ENCODE results near the gene UGT1A6. TPM values are rescaled to one million over a fixed set of nuclear protein-coding genes. Genes with fewer than 3 reads are reported as not detected.

UGT1A6 gene
- total RNA-seq, 1 experiment from 2014 or later, result 2.6 TPM

DNA sequence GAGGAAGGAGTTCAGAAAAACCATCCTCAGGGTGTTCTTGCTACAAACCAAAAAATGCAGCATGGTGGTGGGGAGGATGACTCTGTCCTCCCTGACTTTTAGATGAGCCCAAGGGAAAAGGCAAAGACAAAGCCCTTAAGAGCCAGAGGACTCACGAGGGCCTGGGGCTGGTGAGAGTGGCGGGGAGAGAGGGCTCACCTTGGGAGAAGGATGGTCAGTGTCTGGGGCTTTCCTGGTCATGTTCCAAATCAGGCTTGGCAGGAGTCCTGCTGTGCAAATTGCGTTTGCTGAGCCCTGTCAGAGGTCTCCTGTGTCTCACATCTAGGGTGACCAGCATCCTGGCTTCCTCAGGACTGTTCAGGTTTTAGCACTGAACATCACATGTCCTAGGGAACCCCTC is 72.1 kb downstream of the UGT1A6 start:
- DNase-seq (ENCODE audit: low spot score), result peak; percentile 26

DNA sequence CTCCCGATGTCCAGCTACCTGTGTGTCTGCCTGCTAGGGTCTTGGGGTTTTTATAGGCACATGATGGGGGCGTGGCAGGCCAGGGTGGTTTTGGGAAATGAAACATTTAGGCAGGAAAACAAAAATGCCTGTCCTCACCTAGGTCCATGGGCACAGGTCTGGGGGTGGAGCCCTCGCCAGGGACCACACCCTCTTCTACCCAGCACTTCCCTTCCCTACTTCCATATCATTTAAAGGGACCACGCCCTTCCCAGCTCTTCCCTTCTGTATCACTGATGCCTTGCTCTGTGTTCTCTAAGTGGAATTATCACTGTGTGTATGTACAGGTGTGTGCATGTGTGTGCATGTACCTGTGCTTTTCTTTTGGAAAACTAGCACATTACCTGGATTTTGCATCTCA is 73.7 kb downstream of the UGT1A6 start:
- peak; percentile 29 for DNase-seq (ENCODE audit: low spot score)

DNA sequence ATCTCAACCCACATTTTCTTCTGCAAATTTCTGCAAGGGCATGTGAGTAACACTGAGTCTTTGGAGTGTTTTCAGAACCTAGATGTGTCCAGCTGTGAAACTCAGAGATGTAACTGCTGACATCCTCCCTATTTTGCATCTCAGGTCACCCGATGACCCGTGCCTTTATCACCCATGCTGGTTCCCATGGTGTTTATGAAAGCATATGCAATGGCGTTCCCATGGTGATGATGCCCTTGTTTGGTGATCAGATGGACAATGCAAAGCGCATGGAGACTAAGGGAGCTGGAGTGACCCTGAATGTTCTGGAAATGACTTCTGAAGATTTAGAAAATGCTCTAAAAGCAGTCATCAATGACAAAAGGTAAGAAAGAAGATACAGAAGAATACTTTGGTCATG is 75.4 kb downstream of the UGT1A6 start:
- DNase-seq (ENCODE audit: low spot score), result no peak

DNA sequence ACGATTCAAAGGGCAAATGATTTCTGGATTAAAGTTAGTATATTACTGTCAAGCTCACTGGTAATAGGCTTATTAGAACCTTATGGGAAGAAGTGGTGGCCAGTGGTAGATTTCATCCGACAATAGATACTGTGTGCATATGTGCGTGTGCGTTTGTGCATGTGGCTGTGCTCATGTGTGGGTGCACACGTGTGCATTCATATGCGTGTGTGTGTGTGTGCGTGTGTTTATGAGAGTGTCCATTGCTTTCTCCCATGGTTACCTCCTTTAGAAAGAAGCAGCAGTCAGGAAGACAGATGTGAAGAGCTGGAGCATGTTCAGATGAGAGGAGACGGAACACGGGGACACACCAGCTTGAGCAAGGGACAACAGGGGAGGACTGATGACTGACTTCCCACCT is 76.6 kb downstream of the UGT1A6 start:
- no peak for DNase-seq (ENCODE audit: low spot score)

DNA sequence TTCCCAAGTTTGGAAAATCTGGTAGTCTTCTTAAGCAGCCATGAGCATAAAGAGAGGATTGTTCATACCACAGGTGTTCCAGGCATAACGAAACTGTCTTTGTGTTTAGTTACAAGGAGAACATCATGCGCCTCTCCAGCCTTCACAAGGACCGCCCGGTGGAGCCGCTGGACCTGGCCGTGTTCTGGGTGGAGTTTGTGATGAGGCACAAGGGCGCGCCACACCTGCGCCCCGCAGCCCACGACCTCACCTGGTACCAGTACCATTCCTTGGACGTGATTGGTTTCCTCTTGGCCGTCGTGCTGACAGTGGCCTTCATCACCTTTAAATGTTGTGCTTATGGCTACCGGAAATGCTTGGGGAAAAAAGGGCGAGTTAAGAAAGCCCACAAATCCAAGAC is 79.5 kb downstream of the UGT1A6 start:
- no peak for DNase-seq (ENCODE audit: low spot score)

DNA sequence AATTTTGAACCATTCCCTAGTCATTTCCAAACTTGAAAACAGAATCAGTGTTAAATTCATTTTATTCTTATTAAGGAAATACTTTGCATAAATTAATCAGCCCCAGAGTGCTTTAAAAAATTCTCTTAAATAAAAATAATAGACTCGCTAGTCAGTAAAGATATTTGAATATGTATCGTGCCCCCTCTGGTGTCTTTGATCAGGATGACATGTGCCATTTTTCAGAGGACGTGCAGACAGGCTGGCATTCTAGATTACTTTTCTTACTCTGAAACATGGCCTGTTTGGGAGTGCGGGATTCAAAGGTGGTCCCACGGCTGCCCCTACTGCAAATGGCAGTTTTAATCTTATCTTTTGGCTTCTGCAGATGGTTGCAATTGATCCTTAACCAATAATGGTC is 79.9 kb downstream of the UGT1A6 start:
- DNase-seq (ENCODE audit: low spot score), result no peak

DNA sequence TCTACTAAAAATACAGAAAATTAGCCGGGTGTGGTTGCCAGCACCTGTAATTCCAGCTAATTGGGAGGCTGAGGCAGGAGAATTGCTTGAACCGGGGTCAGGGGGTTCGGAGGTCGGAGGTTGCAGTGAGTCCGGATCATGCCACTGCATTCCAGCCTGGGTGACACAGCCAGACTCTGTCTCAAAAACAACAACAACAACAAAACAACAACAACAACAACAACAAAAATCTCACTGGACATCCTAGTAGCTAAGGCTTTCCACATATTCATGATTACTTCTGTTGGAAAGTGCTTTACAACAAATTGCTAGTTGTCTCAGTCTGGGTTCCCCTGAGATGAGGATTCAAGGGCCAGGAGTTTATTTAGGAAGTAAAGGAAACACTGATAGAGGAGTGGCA is 81.2 kb downstream of the UGT1A6 start:
- DNase-seq (ENCODE audit: low spot score), result no peak

DNA sequence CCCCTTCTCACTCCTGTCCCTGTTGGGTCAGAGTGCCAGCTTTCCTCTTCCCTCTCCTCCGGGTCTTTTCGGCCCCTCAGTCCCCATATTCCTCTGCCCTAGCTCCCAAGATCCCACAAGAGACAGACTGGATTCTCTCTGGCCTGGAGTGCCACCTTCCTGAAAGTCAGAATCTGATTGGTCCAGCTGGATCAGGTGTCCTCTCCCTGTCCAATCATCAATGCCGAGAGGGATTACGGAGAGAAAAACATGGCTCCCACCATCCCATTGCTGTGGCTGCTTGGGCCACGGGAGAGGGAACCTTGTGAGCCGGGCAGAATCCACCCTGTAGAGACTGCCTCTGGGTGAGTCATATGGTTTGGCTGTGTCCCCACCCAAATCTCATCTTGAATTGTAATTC is 82.7 kb downstream of the UGT1A6 start:
- DNase-seq (ENCODE audit: low spot score), result no peak

DNA sequence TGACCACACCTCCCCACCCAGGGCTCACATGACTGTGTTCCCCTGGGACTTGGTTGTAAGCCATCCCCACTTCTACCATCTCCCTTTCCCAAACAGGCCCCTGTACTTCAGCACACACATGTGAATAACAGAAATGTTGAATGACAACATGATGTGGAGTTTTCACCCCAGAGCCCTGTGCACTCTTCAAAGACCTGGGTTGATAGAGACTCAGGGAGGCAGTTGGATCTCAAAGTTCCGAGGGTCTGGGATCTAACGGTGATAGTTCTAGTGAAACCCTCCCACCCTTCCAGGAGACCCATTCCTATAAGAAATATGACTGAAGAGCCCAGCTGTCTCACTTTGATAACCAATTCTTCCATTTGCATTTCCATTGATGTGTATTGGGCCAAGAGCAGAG is 85.3 kb downstream of the UGT1A6 start, which contains the start of gene MROH2A:
TSS of gene MROH2A (plus strand) at position 301 of the 400 bp plus-strand sequence. CDS start 1,029 bp downstream, outside the sequence.
- DNase-seq (ENCODE audit: low spot score), result no peak

DNA sequence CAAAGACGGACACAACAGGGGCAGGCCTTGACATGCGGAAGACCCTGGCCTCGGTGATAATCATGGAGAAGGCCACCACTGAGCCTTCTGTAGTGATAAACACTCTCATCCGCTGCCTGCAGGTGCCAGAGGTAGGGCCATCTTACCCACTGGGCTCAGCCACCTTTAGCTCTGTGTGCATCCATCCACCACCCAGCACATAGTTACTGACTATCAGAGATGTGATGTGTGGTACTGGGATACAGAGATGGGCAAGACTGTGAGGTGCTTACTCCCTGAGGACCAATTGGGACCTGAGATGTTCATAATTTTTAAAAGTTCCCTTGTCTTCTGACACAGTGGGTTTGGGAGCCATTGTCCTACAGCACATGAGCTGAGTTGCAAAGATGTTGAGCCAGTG is 87.0 kb downstream of the UGT1A6 start:
- DNase-seq (ENCODE audit: low spot score), result no peak

DNA sequence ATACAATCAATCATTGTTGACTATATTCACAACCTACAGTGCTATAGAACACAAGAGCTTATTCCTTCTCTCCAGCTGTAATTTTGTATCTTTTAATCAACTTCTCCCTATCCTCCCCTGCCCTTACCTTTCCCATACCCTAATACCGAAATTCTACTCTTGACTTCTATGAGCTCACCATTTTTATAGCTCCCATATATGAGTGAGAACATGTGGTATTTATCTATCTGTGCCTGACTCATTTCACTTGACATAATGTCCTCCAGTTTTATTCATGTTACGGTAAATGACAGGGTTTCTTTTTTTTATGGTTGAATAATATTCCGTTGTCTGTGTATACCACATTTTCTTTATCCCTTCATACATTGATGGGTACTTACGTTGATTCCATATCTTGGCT is 88.1 kb downstream of the UGT1A6 start:
- no peak for DNase-seq (ENCODE audit: low spot score)

DNA sequence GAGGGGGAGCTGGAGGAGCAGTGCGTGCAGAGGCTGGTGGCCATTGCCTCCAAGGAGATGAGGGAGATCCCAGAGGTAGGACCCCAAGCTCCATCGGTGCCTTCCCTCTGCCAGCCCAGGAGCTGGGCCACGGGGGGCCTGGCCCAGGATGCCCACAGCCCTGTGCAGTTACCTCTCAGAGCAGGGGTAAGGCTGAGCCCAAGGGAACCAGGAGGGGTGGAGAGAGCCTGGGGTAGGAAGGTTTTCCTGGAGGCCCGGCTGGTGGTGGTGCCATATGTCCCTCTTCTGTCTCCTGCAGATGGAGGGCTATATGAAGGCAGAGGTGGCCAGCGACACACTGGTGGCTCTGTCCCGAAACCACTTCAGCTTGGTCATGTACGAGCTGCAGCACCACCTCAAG is 96.9 kb downstream of the UGT1A6 start:
- no peak for DNase-seq (ENCODE audit: low spot score)

DNA sequence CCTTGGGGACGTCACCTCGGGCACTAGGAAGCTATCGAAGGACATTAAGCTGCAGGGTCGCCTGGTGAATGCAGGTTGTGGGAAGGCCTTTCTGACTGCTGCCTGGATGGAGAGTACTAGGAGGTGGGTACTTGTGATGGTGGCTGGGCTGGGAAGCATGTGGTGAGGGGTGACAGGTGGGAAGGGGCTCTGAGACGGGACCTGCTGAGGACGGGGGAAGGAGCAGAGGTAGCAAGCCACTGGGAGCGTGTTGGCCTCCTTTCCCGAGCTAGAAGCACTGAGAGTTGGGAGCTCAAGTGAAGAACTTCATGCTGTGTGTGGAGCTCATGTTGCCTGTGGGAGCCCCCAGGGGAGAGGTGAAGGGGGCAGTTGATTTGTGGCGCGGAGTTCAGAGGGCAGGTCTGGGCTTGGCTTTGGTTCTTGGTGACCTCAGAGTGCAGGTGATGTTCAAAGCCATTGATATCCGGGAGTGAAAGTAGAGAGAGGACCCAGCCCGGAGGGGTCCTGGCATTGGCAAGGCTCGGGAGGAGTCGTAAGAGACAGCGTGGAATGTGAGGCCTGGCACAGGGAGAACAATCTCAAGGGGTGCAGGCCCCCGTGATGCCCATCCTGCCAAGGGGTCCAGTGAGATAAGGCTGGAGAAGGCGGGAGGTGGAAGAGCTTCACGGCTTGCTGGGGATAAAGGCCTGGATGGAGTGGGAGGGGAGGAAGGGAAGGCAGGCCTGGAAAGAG is 98.6 kb downstream of the UGT1A6 start:
- DNase-seq (ENCODE audit: low spot score), result no peak

DNA sequence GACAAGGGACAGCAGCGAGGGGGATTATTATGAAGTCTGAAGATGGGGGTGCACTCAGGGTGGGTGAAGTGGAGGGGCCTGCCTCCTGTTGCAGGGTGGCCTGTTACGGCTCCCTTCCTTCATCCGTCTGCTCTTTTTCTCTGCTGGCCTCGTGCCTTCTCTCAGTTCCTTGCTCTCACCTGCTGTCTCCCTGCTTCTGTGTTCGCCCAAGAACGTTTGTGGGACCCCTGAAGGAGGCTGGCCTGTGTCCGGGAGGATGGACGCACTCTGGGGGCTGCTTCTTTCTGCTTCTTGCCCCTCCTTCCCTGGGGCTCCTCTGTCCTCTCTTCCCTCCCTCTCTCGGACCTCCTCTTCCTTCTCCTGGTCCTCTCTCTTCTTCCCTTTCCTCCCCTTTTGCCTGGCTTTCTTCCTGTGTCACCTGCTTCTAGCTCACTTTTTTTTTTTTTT is 99.2 kb downstream of the UGT1A6 start:
- no peak for DNase-seq (ENCODE audit: low spot score)

DNA sequence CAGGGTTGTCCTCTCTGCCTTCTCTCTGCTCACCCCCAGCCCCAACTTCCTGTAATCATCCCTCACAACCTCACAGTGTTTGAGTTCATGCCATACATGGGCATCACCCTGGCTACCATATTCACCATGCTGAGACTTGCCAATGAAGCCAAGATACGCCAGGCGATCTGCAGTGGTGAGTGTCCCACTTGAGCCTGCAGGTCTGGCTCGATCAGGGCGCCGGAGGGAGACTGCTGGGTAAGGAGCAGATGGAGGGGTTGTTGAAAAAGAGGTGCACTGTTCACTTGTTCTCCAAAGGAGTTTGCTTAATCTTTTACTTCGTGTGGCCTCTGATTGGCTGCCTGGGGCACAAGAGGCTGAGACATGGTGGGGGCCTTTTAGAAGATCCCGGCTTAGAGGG is 100.0 kb downstream of the UGT1A6 start:
- no peak for DNase-seq (ENCODE audit: low spot score)

DNA sequence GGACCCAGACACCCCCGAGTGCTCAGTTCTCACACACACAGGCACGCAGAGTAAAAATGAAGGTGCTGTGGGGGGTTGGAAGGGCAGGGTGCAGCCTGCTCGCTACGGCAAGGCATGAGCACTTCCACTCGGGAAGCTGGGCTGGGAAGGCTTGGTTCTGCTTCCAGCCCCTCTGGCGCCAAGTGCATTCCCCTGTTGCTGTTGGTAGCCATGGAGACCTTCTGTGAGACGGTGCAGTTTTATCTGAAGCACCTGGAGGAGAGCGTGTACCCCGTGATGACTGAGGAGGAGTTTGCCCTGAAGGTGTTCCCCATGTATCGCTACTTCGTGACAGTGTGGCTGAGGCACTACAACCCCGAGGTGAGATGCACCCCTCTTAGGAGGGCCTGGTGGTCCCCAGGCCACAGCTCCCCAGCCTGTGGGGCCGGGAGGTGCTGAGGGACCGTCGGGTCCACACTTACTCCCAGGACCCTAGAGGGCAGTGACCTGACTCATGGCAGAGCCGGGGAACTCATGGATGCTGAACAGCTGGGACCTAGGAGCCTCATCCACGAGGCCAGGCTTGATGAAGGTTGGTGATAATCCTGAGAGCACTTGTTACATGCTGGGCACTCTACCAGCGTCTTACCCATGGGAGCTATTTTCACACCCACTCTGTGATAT is 100.9 kb downstream of the UGT1A6 start:
- no peak for DNase-seq (ENCODE audit: low spot score)

DNA sequence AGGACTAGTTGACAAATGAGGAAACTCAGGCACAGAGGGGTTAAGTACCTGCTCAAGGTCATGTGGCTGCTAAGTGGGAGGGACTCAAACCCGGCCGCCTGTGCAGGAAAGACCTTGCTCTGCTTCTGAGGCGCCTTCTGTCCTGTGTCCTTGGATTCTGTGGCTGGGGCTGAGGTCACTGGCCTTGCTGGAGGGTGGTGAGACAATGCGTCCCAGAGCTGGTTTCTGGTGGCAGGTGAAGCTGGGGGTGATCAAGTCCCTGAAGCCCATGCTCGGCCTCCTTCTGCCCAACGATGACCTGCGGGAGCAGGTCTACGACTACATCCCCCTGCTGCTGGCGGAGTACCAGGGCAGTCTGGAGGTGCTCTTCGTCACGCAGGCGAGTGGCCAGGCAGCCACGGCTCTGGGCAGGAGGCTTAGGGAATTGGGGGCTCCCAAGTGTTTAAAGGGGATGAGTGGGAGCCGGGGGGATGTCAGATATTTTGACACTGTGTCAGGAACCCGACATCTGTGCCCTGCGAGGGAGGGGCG is 101.5 kb downstream of the UGT1A6 start:
- DNase-seq (ENCODE audit: low spot score), result no peak

DNA sequence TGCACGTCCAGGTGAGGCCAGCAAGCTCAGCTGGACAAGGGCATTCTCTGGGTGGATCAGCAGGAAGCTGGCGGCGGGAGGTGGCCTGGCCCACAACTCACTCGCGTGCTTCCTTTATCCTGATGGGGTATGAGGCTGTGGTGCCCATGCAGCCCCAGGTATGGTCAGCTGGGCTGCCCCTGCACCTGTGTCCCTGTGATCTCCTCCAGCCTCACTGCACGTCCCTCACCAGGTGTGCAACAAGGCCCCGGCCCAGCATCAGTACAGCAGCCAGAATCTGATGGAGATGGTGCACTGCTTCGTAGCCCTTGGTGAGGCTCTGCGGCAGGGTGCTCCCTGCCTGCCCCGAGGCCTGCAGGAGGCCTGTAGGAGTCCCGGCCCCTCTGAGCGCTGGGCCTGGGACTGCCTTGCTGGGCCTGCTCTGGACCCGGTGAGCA is 103.1 kb downstream of the UGT1A6 start:
- DNase-seq (ENCODE audit: low spot score), result no peak

DNA sequence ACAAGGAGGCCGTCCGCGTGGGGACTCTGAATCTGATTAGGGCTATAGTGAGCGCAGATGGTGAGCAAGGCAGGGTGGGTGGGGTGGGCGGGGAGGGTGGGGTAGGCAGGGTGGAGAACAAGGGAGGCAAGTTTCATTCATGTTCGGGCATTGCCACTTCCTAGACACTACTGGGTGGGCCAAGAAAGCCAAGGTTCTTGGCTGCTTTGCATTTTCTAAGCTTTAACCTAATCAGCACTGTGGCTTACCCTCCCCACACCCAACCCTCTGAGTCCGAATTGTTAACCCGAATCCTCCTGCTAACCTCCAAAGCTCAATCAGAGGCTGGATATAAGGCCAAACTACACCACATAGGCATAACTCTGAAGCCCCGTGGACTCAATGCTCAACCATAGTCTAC is 103.6 kb downstream of the UGT1A6 start:
- no peak for DNase-seq (ENCODE audit: low spot score)

DNA sequence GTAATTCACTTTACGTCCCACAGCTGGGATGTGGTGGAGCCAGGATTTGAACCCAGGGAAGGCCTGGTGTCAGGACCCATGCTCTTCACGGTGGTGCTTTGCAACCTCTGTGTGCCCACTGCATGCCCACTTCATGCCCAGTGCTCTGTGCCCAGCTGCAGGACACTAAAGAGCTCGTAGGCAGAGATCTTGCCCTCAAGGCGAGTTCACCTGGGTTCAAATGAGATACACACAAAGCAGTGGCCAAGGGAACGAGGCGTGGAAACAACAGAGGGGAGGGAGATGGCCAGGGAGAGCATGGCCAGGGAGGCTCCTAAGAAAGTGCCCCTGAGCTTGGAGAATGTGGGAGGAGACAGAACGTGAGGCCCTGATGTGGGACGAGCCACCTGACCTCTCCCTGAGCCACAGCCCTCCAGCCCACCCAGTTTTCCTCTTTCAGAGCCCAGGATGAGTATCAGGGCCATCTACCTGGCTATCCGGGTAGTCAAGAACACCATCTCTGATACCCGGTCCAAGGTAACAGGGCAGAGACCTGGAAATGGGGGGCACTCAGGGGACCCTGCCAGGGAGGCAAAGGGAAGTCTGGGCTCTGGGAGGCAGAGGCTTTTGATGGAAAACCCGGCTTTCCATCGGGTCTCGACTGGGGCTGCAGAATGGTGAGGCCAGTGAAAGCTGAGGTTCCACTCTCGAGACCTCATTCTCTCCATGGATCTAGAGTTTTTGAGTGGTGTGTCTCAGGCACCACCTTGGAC is 105.8 kb downstream of the UGT1A6 start:
- DNase-seq (ENCODE audit: low spot score), result no peak

DNA sequence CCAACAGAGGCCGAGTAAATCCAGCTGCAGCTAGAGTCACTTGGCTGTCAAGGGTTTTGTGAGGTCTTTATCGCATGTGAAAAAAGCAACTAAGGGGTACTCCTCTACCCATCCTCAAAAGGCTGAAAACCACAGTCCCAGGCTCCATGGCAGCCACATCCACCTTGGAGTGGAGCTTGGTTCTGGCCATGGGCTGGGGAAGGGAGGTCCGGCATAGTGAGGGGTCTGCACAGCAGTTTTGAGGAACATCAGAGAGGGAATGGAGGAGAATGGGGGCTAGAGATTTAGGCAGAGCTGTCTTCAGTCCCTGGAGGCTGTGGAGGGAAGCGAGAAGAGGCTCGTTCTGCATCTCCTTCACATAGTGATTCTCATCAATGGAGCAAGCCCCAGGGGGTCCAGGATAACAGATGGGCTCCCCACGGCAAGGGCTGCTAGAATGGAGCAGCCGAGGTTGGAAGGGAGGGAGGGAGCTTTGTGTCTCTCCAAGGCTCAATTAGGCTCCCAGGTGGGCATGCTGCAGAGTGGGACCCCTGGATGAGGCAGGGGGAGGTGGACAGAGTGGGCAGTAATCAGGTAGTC is 106.5 kb downstream of the UGT1A6 start:
- DNase-seq (ENCODE audit: low spot score), result no peak

DNA sequence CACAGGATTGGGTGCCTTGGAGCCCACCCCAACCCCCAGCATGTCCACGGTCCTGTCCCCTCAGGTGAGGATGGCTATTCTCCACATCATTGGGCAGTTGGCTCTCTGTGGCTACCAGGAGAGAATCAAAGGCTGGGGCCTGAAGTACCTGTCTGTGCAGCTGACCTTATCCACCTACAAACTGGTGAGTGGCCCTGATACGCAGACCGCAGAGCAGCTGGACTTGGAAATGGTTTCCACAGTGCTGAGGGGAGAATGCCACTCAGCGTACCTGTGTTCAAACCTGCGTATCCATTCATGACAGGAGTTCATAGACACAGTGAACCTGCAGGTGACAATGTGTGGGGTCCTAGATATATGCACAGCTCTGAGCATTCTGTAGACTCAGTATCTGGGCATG is 107.0 kb downstream of the UGT1A6 start:
- no peak for DNase-seq (ENCODE audit: low spot score)

Measured in H4 (cell line).